22Rv1 (cell line): ENCODE results near the gene COX7B.

ENCODE experiments used
- CTCF ChIP-seq: fragments of 450-650 bp; IDR thresholded peaks from 2 replicates; pipeline ENCODE4 v1.5.1; 2017; ENCODE audit warnings: mild to moderate bottlenecking
- ZFX ChIP-seq: fragments of 450-650 bp; IDR thresholded peaks from 2 replicates; pipeline ENCODE4 v1.6.1; 2017; ENCODE audit warnings: antibody characterized with exemption, borderline replicate concordance

- TF ChIP-seq CTCF = no peak
- TF ChIP-seq ZFX = no peak
These were observed 4.1 kb upstream of the COX7B start, which contains the start of gene MAGT1 for GRCh38 chrX:77894921-77895886.
